C4-2B (cell line): ENCODE measurements around the gene GFM1.

Experiments used
- CTCF ChIP-seq: fragments of 450-650 bp; conservative IDR thresholded peaks from 2 replicates; pipeline ENCODE4 v1.5.1; 2017; ENCODE audit warnings: mild to moderate bottlenecking
- ZFX ChIP-seq: fragments of 450-650 bp; IDR thresholded peaks from 2 replicates; pipeline ENCODE4 v1.6.1; 2017

- no peak for TF ChIP-seq CTCF
- no peak for TF ChIP-seq ZFX
Observed at GRCh38 chr3:158671821-158672214, 27.5 kb downstream of the GFM1 start.
